Measurements from ENCODE around the gene SLC7A6OS. TPM values are rescaled to one million over a fixed set of nuclear protein-coding genes. Genes with fewer than 3 reads are reported as not detected.

The SLC7A6OS gene
- total RNA-seq, 2 donors from 2014 or later, result 13.9 to 15.4 TPM

GRCh38 chr16:68345958-68346635 lies 35.4 kb upstream of the SLC7A6OS start:
- no peak for ATAC-seq
- intact Hi-C loops (cut with DNase I, micrococcal nuclease), result no loop called here
- DNase-seq, result no peak

GRCh38 chr16:68345351-68345810 lies 34.6 kb upstream of the SLC7A6OS start:
- intact Hi-C loops (cut with DNase I, micrococcal nuclease), result no loop called here
- peak; percentile 20 for ATAC-seq
- DNase-seq, result no peak

- ATAC-seq, result no peak
- DNase-seq, result no peak
- intact Hi-C loops (cut with DNase I, micrococcal nuclease), result no loop called here
These were observed 33.5 kb upstream of the SLC7A6OS start for GRCh38 chr16:68344252-68344651.

GRCh38 chr16:68343137-68343536 lies 32.4 kb upstream of the SLC7A6OS start:
- no peak for DNase-seq
- ATAC-seq, result no peak
- intact Hi-C loops (cut with DNase I, micrococcal nuclease), result no loop called here

GRCh38 chr16:68342620-68343019 lies 31.9 kb upstream of the SLC7A6OS start:
- no peak for ATAC-seq
- intact Hi-C loops (cut with DNase I, micrococcal nuclease), result no loop called here
- no peak for DNase-seq

- no peak for DNase-seq
- no peak for ATAC-seq
- intact Hi-C loops (cut with DNase I, micrococcal nuclease), result no loop called here
These were observed 28.5 kb upstream of the SLC7A6OS start for GRCh38 chr16:68339214-68339613.

- DNase-seq (no peak), ATAC-seq (no peak)
- intact Hi-C loops (cut with DNase I, micrococcal nuclease), result no loop called here
These were observed 27.8 kb upstream of the SLC7A6OS start for GRCh38 chr16:68338326-68339119.

- ATAC-seq, result no peak
- DNase-seq, result no peak
- intact Hi-C loops (cut with DNase I, micrococcal nuclease), result no loop called here
These were observed 24.4 kb upstream of the SLC7A6OS start for GRCh38 chr16:68335175-68335574.

GRCh38 chr16:68332411-68333121 lies 21.8 kb upstream of the SLC7A6OS start:
- intact Hi-C loops (cut with DNase I, micrococcal nuclease), result loop anchor here in 1 of 2 donors (5.0 kb wide), 1 partner anchor 90 kb away; no protein-coding TSS in a partner anchor
- peak; percentile 12 for ATAC-seq
- peak in 1 of 2 donors; percentile 28 for DNase-seq

- no peak for ATAC-seq
- no peak for DNase-seq
- intact Hi-C loops (cut with DNase I, micrococcal nuclease), result loop anchor here in 1 of 2 donors (5.0 kb wide), 1 partner anchor 90 kb away; no protein-coding TSS in a partner anchor
These were observed 21.2 kb upstream of the SLC7A6OS start for GRCh38 chr16:68331879-68332410.

GRCh38 chr16:68328860-68329390 lies 18.2 kb upstream of the SLC7A6OS start:
- intact Hi-C loops (cut with DNase I, micrococcal nuclease), result loop anchor here in 1 of 2 donors (2.0 kb wide), 1 partner anchor 68 kb away; no protein-coding TSS in a partner anchor
- DNase-seq (no peak), ATAC-seq (no peak)

- intact Hi-C loops (cut with DNase I, micrococcal nuclease), result loop anchor here in 1 of 2 donors (2.0 kb wide), 1 partner anchor 68 kb away; no protein-coding TSS in a partner anchor
- DNase-seq, result peak; percentile 68 to 78
- ATAC-seq, result peak; percentile 99
These were observed 17.6 kb upstream of the SLC7A6OS start for GRCh38 chr16:68328151-68328859.

GRCh38 chr16:68324780-68325357 lies 14.1 kb upstream of the SLC7A6OS start:
- intact Hi-C loops (cut with DNase I, micrococcal nuclease), result no loop called here
- no peak for DNase-seq
- ATAC-seq, result no peak

GRCh38 chr16:68324336-68324735 lies 13.6 kb upstream of the SLC7A6OS start:
- ATAC-seq (no peak), DNase-seq (no peak)
- intact Hi-C loops (cut with DNase I, micrococcal nuclease), result no loop called here

GRCh38 chr16:68319185-68319908 lies 8.6 kb upstream of the SLC7A6OS start:
- no peak for ATAC-seq
- intact Hi-C loops (cut with DNase I, micrococcal nuclease), result no loop called here
- DNase-seq, result no peak

- ATAC-seq (no peak), DNase-seq (no peak)
- intact Hi-C loops (cut with DNase I, micrococcal nuclease), result loop anchor here in 1 of 2 donors (5.0 kb wide), 1 partner anchor 51 kb away; the partner anchor contains the start of gene SLC7A6
These were observed 2.4 kb upstream of the SLC7A6OS start for GRCh38 chr16:68313116-68313515.

- DNase-seq (peak in 1 of 2 donors; percentile 35), ATAC-seq (peak; percentile 57)
- intact Hi-C loops (cut with DNase I, micrococcal nuclease), result loop anchor here in 1 of 2 donors (5.0 kb wide), 1 partner anchor 48 kb away; the partner anchor contains the start of gene SLC7A6
These were observed 341 bp downstream of the SLC7A6OS start for GRCh38 chr16:68310437-68310773.
